Dedifferentiated amniotic fluid mesenchymal stem cell (primary cell): ENCODE results near the gene NELFE.
"Not testable (repeated sequence)": the region's sequence is repeated elsewhere in the genome, so short reads cannot be mapped to it uniquely, and the experiment has no call there.

Source experiments
- DNase-seq: peaks from one replicate; pipeline ENCODE4 v3.0.0-alpha.2; 2016; ENCODE audit errors: extremely low spot score

NELFE gene

DNA sequence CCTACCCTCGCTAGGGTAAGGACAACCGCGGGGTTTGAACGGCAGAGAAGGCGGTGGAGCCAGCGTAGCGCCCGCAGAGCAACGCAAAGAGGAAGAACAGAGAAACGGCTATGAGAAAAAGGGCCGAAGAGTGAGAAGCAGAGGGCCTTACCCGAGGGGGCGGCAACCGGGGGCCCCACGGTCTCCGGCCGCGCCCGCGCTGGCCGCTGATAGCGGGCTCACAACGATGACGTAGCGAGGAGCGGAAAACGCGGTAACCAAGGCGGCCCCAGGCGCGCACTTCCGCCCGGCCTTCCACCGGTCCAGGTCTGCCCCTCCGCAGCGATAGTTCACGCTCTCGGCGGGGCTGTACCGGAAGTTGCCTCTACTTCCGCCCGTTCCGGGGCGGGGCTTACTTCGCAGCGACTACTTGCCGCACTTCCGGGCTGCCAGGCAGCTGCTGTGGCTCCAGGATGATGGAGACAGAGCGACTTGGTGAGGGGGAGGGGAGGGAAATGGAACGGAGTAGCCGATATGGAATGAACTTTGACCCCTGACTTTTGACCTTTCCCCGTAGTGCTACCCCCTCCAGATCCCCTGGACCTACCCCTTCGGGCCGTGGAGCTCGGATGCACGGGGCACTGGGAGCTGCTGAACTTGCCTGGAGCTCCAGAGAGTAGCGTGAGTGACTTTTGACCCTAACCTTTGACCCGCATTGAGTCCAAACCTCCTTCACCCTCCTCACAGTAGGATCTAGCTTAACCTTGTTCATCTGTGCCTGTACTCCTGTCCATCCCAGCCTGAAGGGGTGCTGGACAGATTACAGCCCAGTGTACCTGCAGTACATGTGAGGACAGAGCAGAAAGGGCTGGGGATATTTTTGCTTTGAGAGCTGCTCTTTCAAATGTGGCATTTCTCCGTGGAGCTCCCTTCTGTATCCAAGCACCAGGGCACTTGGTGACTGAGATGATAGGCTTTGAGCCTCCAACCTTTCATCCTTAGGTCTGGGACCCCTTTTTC, at the start of gene NELFE, which contains the start of gene SKIC2:
Gene NELFE (minus strand): TSS at position 231 of the 999 bp plus-strand sequence. CDS start 525 bp downstream, outside the sequence.
Gene SKIC2 (plus strand): TSS at position 435 of the 999 bp plus-strand sequence. CDS start 18 bp downstream, at position 453.
- DNase-seq = peak; percentile 97

GRCh38 chr6:32008037-32008436, 49.3 kb upstream of the NELFE start:
- DNase-seq = not testable (repeated sequence)

DNA sequence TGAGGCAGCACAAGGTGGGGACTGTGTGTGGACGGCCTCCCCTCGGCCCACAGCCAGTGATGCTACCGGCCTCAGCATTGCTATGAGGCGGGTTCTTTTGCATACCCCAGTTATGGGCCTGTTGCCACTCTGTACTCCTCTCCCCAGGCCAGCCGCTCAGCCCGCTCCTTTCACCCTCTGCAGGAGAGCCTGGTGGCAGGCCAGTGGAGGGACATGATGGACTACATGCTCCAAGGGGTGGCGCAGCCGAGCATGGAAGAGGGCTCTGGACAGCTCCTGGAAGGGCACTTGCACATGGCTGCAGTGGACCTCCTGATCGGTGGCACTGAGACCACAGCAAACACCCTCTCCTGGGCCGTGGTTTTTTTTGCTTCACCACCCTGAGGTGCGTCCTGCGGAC, 48.3 kb upstream of the NELFE start:
- DNase-seq = not testable (repeated sequence)

GRCh38 chr6:32005991-32006529, 47.3 kb upstream of the NELFE start:
- DNase-seq = not testable (repeated sequence)

GRCh38 chr6:32005538-32005880, 46.7 kb upstream of the NELFE start:
- DNase-seq = not testable (repeated sequence)

GRCh38 chr6:32004864-32005537, 46.2 kb upstream of the NELFE start:
- DNase-seq = not testable (repeated sequence)

- DNase-seq = not testable (repeated sequence)
Observed at GRCh38 chr6:32004393-32004792, 45.6 kb upstream of the NELFE start.

- not testable (repeated sequence) for DNase-seq
Observed at GRCh38 chr6:32003301-32003700, 44.5 kb upstream of the NELFE start.

GRCh38 chr6:32002546-32003268, 43.9 kb upstream of the NELFE start:
- not testable (repeated sequence) for DNase-seq

DNA sequence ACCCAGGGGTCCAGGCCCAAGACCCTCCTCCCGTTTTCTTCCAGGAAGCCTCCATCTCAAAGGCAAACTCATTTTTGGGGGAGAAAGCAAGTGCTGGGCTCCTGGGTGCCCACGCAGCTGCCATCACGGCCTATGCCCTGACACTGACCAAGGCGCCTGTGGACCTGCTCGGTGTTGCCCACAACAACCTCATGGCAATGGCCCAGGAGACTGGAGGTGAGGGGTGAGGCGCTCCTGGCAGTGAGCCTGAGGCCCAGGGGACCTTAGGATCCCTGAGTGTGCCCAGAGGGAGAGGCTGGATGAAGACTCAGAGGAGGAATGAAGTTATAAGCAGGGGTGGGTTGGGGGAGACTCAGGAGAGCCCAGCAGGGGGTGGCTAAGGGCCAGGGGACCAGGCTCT, 37.6 kb upstream of the NELFE start:
- DNase-seq = not testable (repeated sequence)

DNA sequence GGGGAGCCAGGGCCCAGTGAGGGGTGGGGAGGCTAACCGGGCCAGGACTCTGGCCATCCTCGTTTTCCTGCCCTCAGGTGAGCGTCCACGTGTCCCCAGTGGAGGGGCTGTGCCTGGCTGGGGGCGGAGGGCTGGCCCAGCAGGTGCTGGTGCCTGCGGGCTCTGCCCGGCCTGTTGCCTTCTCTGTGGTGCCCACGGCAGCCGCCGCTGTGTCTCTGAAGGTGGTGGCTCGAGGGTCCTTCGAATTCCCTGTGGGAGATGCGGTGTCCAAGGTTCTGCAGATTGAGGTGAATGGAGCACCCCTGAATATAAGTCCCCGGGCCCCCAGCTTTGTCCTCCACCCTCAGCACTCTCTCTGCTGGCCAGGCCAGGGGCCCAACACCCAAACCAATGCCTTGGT, 35.6 kb upstream of the NELFE start:
- not testable (repeated sequence) for DNase-seq

DNA sequence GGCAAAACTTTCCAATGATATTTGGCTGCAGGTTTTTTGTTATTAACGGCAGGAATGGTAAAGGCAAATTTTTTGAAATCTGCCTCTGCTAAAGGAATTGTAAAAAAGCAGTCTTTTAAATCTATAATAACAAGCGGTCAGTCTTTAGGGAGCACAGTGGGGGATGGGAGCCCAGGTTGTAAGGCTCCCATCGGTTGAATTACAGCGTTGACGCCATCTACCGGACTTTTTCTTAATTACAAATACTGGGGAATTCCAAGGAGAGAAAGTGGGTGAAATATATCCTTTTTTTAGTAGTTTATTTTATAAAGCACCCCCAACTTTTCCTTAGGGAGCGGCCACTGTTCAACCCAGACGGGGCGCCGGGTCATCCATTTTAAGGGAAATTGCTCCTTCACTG, 30.6 kb upstream of the NELFE start:
- not testable (repeated sequence) for DNase-seq

DNA sequence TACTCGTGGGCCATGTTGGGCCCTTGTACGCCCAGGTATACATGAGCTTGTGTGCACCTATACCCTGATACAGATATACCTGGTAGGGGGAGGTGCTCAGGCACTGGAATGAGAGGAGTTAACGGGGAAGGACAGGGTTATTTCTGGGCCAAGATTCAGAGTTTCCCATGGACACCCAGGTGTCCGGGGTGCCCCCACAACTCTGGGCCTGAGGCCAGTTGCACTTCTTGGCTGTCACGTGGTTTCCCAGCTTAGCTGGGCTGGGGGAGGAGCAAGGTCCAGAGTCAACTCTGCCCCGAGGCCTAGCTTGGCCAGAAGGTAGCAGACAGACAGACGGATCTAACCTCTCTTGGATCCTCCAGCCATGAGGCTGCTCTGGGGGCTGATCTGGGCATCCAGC, 23.0 kb upstream of the NELFE start, which contains the start of gene C4A:
Gene C4A (plus strand): TSS at position 314 of the 400 bp plus-strand sequence. CDS start 51 bp downstream, at position 365.
- DNase-seq = not testable (repeated sequence)

DNA sequence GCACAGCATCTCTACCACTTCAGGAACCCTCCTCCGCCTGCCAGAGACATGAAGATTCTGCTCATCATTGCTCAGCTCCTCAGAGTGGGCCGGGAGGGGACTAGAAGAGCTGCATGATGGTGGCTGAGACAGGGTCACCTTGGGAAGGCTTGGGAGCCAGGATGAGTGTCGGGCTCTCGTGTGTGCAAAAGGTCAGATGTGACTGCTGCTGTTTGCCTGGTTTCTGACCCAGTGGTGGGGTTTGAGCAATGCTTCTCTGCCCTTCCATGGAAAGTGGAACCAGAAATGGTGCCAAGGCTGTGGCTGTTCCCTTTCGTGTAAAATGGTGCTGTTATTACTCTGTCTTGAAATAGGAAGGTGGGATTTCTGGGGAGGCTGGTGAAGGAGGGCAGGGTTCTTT, 22.2 kb upstream of the NELFE start:
- DNase-seq = not testable (repeated sequence)

DNA sequence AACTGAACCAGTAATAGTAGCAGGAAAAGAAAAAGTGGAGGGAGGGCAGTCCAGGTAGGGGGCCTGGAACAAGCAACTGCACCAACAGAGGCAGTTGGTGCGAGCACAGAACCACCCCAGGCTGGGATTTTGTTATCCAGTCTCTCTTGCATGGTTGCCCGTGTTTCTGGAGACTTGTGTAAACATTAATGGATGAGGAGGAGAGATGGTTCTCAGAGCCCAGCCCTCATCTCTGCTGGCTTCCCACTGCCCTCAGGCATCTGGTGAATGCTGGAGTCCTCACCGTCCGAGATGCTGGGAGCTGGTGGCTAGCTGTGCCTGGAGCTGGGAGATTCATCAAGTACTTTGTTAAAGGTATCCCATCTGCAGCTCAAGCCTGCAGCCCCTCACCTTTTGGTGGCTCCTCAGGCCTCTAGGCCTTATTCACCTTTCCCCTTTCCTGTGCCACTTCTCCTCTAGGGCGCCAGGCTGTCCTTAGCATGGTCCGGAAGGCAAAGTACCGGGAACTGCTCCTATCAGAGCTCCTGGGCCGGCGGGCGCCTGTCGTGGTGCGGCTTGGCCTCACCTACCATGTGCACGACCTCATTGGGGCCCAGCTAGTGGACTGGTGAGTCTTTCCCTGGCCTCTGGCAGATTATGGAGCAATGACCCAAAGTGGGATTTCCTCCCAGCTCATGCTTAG, 21.6 kb upstream of the NELFE start:
- DNase-seq = not testable (repeated sequence)

- DNase-seq = no peak
Observed at GRCh38 chr6:31979238-31979898, 20.6 kb upstream of the NELFE start.

DNA sequence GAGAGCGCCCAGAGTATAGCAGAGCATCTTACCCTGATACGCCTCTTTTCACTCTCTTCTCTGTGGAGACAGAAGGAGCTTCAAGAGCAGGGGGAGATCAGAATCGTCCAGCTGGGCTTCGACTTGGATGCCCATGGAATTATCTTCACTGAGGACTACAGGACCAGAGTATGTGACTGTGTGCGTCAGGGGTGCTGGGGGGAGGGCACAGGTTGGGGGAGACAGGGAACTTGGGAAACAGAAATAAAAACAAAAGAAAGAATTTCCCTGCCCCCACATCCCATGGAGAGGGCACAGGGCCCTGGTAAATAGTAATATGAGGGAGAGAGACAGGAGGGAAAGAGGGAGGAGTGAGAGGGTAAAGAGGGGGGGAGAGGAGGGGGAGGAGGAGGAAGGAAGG, 20.1 kb upstream of the NELFE start:
- no peak for DNase-seq

- no peak for DNase-seq
Observed at GRCh38 chr6:31977816-31978431, 19.2 kb upstream of the NELFE start.

- not testable (repeated sequence) for DNase-seq
Observed at GRCh38 chr6:31976065-31976464, 17.3 kb upstream of the NELFE start.
